Muscle of leg (tissue), 11 donors: Measurements from ENCODE around the gene FAM83B. TPM values are rescaled to one million over a fixed set of nuclear protein-coding genes. Genes with fewer than 3 reads are reported as not detected.
"Not testable (repeated sequence)": the region's sequence is repeated elsewhere in the genome, so short reads cannot be mapped to it uniquely, and the experiment has no call there.

Experiments used
- DNase-seq: peaks from one replicate; pipeline ENCODE4 v3.0.0; 2013
- H3K27ac ChIP-seq: one replicate; pipeline ENCODE4 v1.5.1; 2013; ENCODE audit warnings: mild to moderate bottlenecking, low read length, control low read depth
- H3K27me3 ChIP-seq: one replicate; pipeline ENCODE4 v1.6.1; 2013; ENCODE audit warnings: low read length; ENCODE audit not compliant: control insufficient read depth, insufficient read depth
- H3K36me3 ChIP-seq: one replicate; pipeline ENCODE4 v1.6.1; 2013; ENCODE audit warnings: low read length; ENCODE audit not compliant: control insufficient read depth, insufficient read depth
- H3K4me1 ChIP-seq: one replicate; pipeline ENCODE4 v1.6.1; 2013; ENCODE audit warnings: low read length; ENCODE audit not compliant: control insufficient read depth, insufficient read depth
- H3K4me3 ChIP-seq: one replicate; pipeline ENCODE4 v1.5.1; 2013; ENCODE audit warnings: low read length, control low read depth
- H3K9me3 ChIP-seq: replicated peaks from 2 replicates; pipeline ENCODE4 v1.6.1; 2013; ENCODE audit warnings: low read depth, low read length; ENCODE audit not compliant: control insufficient read depth
- WGBS: methylation state at CpG from one replicate; pipeline ENCODE4 v1.1.5; 2013; ENCODE audit warnings: missing lambda C conversion rate; ENCODE audit not compliant: insufficient coverage; 5-methylcytosine and 5-hydroxymethylcytosine counted together
- polyA plus RNA-seq, 8 donors: library from polyadenylated mRNA; unstranded; fragments of 120-200 nt; gene quantifications; one replicate each; pipeline versions ENCODE4 v1.2.1 to v1.2.3, GENCODE V29; 2013; ENCODE audit warnings: inconsistent platforms in 1 of 8, low replicate concordance in 1 of 8; ENCODE audit not compliant: insufficient read length in 8 of 8, insufficient read depth in 1 of 8
- total RNA-seq: library from RNA; stranded (reverse); fragments of 120-200 nt; gene quantifications from one replicate; pipeline ENCODE4 v1.2.4, GENCODE V29; 2013

The FAM83B gene
- total and polyA plus RNA-seq, 9 donors: under 0.01 to 3.8 (median 0.14) TPM; not detected in 4

GRCh38 chr6:54916858-54917257 is 70.3 kb downstream of the FAM83B start:
- H3K4me1 ChIP-seq: no peaks in the 10 kb centered on the region
- DNase-seq: no peak
- H3K27ac ChIP-seq: no peak overlapping the region
- no peaks in the 10 kb centered on the region for H3K27me3 ChIP-seq
- no peak overlapping the region for H3K4me3 ChIP-seq
- H3K9me3 ChIP-seq: no peaks in the 10 kb centered on the region
- H3K36me3 ChIP-seq: no peaks in the 10 kb centered on the region

DNA sequence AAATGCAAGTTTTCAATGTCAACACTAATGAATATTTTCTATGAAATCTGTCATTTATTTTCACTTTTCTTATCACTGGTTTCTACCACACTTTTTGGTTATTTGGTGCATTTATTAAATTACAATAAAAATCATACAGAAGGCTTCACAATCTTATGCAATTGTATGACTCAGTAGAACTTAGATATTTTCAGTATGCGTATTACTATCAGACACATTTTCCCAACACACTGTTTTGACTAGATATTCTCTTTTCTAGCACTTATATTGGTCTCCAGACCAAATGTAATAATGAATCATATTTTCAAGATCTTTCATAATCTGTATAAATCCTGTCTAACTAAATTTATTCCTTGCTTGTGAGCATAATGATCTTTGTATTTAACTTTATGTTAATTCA is 74.1 kb downstream of the FAM83B start:
- Histone ChIP-seq H3K4me1 (no peaks in the 10 kb centered on the region), H3K27ac (no peak overlapping the region), H3K27me3 (no peaks in the 10 kb centered on the region), H3K4me3 (no peak overlapping the region), H3K9me3 (no peaks in the 10 kb centered on the region), H3K36me3 (no peaks in the 10 kb centered on the region)
- no peak for DNase-seq
- no CpG with 5 or more reads among the region's 1 CpG for WGBS

DNA sequence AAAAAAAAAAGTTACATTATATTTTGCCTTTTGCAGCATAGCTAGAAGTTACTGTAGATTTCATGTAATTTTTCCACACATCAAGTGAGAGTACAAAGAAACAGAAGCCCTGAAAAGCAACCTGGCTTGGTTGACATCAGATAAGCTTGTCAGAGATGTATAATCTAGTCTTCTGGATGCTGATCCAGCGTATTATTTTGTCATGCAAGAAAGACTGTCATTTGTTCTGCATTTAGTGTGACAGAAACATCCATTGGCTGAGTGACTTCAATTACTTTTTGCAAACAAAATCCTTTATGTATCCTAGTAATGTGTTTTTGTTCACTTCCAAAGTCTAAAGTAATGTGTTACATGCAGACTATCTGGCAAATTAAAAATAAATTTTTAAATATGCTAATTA is 75.3 kb downstream of the FAM83B start:
- H3K27ac ChIP-seq: no peak overlapping the region
- WGBS: no CpG with 5 or more reads among the region's 1 CpG
- no peaks in the 10 kb centered on the region for H3K36me3 ChIP-seq
- no peaks in the 10 kb centered on the region for H3K27me3 ChIP-seq
- no peaks in the 10 kb centered on the region for H3K9me3 ChIP-seq
- no peak overlapping the region for H3K4me3 ChIP-seq
- DNase-seq: no peak
- H3K4me1 ChIP-seq: no peaks in the 10 kb centered on the region

- no CpG with 5 or more reads among the region's 1 CpG for WGBS
These were observed 82.8 kb downstream of the FAM83B start for GRCh38 chr6:54929245-54929909.

GRCh38 chr6:54932622-54933021 is 86.1 kb downstream of the FAM83B start:
- H3K9me3 ChIP-seq: peaks cover 4% of the 10 kb centered on the region
- no peaks in the 10 kb centered on the region for H3K36me3 ChIP-seq
- no peaks in the 10 kb centered on the region for H3K27me3 ChIP-seq
- H3K27ac ChIP-seq: no peak overlapping the region
- H3K4me3 ChIP-seq: no peak overlapping the region
- DNase-seq: no peak
- H3K4me1 ChIP-seq: no peaks in the 10 kb centered on the region

More at GRCh38 chr6:54929245-54929909, 82.8 kb downstream of the FAM83B start:
- peaks cover 4% of the 10 kb centered on the region for H3K9me3 ChIP-seq
- no peak overlapping the region for H3K27ac ChIP-seq
- no peak for DNase-seq
- no peaks in the 10 kb centered on the region for H3K36me3 ChIP-seq
- no peaks in the 10 kb centered on the region for H3K27me3 ChIP-seq
- no peaks in the 10 kb centered on the region for H3K4me1 ChIP-seq
- H3K4me3 ChIP-seq: no peak overlapping the region

- H3K4me1 ChIP-seq: no peaks in the 10 kb centered on the region
- no peaks in the 10 kb centered on the region for H3K27me3 ChIP-seq
- H3K36me3 ChIP-seq: no peaks in the 10 kb centered on the region
- DNase-seq: no peak
- no peak overlapping the region for H3K27ac ChIP-seq
- peaks cover 4% of the 10 kb centered on the region for H3K9me3 ChIP-seq
- WGBS: 86% methylated on average over 4 of the region's 5 CpGs
- H3K4me3 ChIP-seq: no peak overlapping the region
These were observed 89.2 kb downstream of the FAM83B start for GRCh38 chr6:54935739-54936138.

DNA sequence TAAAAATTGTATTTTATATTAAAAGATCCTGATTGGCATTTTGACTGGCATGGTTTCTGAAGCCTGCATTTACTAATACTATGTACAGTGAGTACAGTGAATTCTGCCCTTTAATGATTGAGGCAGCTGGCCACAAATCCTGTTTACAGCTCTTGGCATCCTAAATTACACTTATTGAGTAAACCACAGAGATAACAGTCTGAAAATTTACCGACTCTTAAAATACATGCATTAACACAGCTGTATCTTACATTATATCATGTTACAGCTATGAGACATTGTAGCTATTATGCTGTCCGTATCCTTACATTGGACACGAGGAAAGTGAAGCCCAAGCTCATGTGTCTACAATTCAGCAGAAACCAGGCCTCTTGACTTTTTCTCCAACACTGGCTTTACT is 90.8 kb downstream of the FAM83B start:
- WGBS: no CpG with 5 or more reads among the region's 3 CpGs
- Histone ChIP-seq H3K27ac (no peak overlapping the region), H3K4me1 (no peaks in the 10 kb centered on the region)

GRCh38 chr6:54957698-54958097 is 111.1 kb downstream of the FAM83B start:
- H3K27ac ChIP-seq: no peak overlapping the region

More for the DNA sequence above, 90.8 kb downstream of the FAM83B start:
- H3K9me3 ChIP-seq: peaks cover 4% of the 10 kb centered on the region
- H3K4me3 ChIP-seq: no peak overlapping the region
- H3K27me3 ChIP-seq: no peaks in the 10 kb centered on the region
- no peak for DNase-seq
- no peaks in the 10 kb centered on the region for H3K36me3 ChIP-seq

GRCh38 chr6:54958446-54958845 is 111.9 kb downstream of the FAM83B start:
- no CpG with 5 or more reads among the region's 3 CpGs for WGBS
- no peaks in the 10 kb centered on the region for H3K9me3 ChIP-seq
- H3K27me3 ChIP-seq: no peaks in the 10 kb centered on the region
- H3K36me3 ChIP-seq: no peaks in the 10 kb centered on the region
- no peak overlapping the region for H3K27ac ChIP-seq
- no peaks in the 10 kb centered on the region for H3K4me1 ChIP-seq
- no peak overlapping the region for H3K4me3 ChIP-seq
- peak; percentile 6 for DNase-seq

More at GRCh38 chr6:54957698-54958097, 111.1 kb downstream of the FAM83B start:
- H3K9me3 ChIP-seq: no peaks in the 10 kb centered on the region
- H3K27me3 ChIP-seq: no peaks in the 10 kb centered on the region
- H3K4me1 ChIP-seq: no peaks in the 10 kb centered on the region
- no peak for DNase-seq
- no peak overlapping the region for H3K4me3 ChIP-seq
- H3K36me3 ChIP-seq: no peaks in the 10 kb centered on the region

GRCh38 chr6:54959820-54960219 is 113.2 kb downstream of the FAM83B start:
- no peaks in the 10 kb centered on the region for H3K4me1 ChIP-seq
- H3K4me3 ChIP-seq: no peak overlapping the region
- no peaks in the 10 kb centered on the region for H3K9me3 ChIP-seq
- H3K36me3 ChIP-seq: no peaks in the 10 kb centered on the region
- 62% methylated on average over 4 of the region's 4 CpGs for WGBS
- DNase-seq: no peak
- no peak overlapping the region for H3K27ac ChIP-seq
- H3K27me3 ChIP-seq: no peaks in the 10 kb centered on the region

DNA sequence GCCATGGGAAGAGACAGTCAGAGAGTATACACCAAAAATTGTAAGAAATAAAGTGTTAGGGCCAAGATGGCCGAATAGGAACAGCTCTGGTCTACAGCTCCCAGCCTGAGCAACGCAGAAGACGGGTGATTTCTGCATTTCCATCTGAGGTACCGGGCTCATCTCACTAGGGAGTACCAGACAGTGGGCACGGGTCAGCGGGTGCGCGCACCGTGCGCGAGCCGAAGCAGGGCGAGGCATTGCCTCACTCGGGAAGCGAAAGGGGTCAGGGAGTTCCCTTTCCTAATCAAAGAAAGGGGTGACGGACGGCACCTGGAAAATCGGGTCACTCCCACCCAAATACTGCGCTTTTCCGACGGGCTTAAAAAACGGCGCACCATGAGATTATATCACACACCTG is 114.8 kb downstream of the FAM83B start:
- not testable (repeated sequence) for H3K27me3 ChIP-seq, H3K36me3 ChIP-seq, H3K4me3 ChIP-seq, H3K9me3 ChIP-seq, DNase-seq, H3K4me1 ChIP-seq, H3K27ac ChIP-seq
- 92% methylated on average over 7 of the region's 23 CpGs for WGBS
